ENCODE measurements around the gene LMNA. TPM values are rescaled to one million over a fixed set of nuclear protein-coding genes. Genes with fewer than 3 reads are reported as not detected.

LMNA gene
- polyA plus RNA-seq, 1 of the 3 experiments (the other 2 are of a cell fraction) = 983 TPM

DNA sequence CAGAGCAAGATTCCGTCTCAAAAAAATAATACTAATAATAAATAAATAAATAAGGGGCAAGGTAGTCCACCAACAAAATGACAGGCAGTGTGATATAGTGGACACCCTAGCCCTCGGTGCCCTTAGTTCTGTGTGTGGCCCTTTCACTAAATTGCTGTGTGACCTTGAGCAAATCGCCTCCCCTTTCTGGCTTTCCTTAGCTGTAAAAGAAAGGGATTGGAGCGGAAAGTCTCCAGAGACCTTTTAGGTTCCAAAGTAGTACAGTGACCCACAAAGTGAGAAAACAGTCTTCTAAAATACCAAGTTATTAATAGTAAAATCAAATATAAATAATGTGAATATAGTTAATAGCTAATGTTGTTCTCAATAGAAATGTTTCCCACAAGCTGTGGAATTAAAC lies 7.6 kb downstream of the LMNA start:
- TF ChIP-seq MXI1 (IDR thresholded peaks at IDR 0.05; ENCODE audit: low read depth, low read length) = no peak
- H3K79me2 ChIP-seq (ENCODE audit: insufficient read depth) = peaks cover 95% of the 10 kb centered on the region
- peaks cover 83% of the 10 kb centered on the region for H4K20me1 ChIP-seq (ENCODE audit: insufficient read depth)
- ChIA-PET CTCF (interaction anchor here (1.3 to 40.5 kb wide), 3 partner anchors 8 to 103 kb away, joined by 3 to 1559 read pairs (median 135); partner anchors contain the start of gene MEX3A), POLR2A (no interaction called here)
- peaks cover 76 to 78% of the 10 kb centered on the region in 2 experiments for H3K4me1 ChIP-seq (ENCODE audit: control insufficient read depth in 1 of 2, insufficient read depth in 2 of 2, low read depth in 1 of 2, low read length in 1 of 2)
- no peaks in the 10 kb centered on the region for H3K27me3 ChIP-seq (ENCODE audit: insufficient read depth)
- no peaks in the 10 kb centered on the region for H3K9me3 ChIP-seq
- H3K4me2 ChIP-seq = peak overlapping the region; percentile 95
- 72% methylated on average over 4 of the region's 4 CpGs for WGBS (ENCODE audit: low lambda C conversion rate)
- peaks cover 0 to 36% of the 10 kb centered on the region in 2 experiments for H3K36me3 ChIP-seq (replicated peaks in 1 of 2; ENCODE audit: control insufficient read depth in 1 of 2, insufficient read depth in 2 of 2, low read length in 1 of 2)
- H3K4me3 ChIP-seq (ENCODE audit: low read depth in 2 of 2, low read length in 1 of 2) = peak overlapping the region; percentile 3 to 59; a peak in 3 of 4 replicates
- no peak for DNase-seq
- no peak overlapping the region for H2AFZ ChIP-seq (ENCODE audit: low read depth)
- H3F3A ChIP-seq (replicated peaks; ENCODE audit: insufficient read depth) = peaks cover 89% of the 10 kb centered on the region
- H3K9ac ChIP-seq = peak overlapping the region; percentile 97
- no peaks in the 10 kb centered on the region for H3K9me2 ChIP-seq
- peak overlapping the region; percentile 98 to 100 for H3K27ac ChIP-seq (ENCODE audit: low read depth in 2 of 2, low read length in 1 of 2)

- peaks cover 0 to 33% of the 10 kb centered on the region in 2 experiments for H3K36me3 ChIP-seq (replicated peaks in 1 of 2; ENCODE audit: control insufficient read depth in 1 of 2, insufficient read depth in 2 of 2, low read length in 1 of 2)
- H3K27ac ChIP-seq (ENCODE audit: low read depth in 2 of 2, low read length in 1 of 2) = peak overlapping the region; percentile 98 to 100
- no peaks in the 10 kb centered on the region for H3K9me2 ChIP-seq
- peaks cover 95% of the 10 kb centered on the region for H3K79me2 ChIP-seq (ENCODE audit: insufficient read depth)
- H3K9me3 ChIP-seq = no peaks in the 10 kb centered on the region
- peaks cover 77 to 83% of the 10 kb centered on the region in 2 experiments for H3K4me1 ChIP-seq (ENCODE audit: control insufficient read depth in 1 of 2, insufficient read depth in 2 of 2, low read depth in 1 of 2, low read length in 1 of 2)
- H3K9ac ChIP-seq = peak overlapping the region; percentile 97
- CTCF ChIA-PET = interaction anchor here (0.6 to 40.5 kb wide), 7 partner anchors 7 to 153 kb away, joined by 3 to 1559 read pairs (median 3); partner anchors contain the start of gene MEX3A
- peaks cover 89% of the 10 kb centered on the region for H3F3A ChIP-seq (replicated peaks; ENCODE audit: insufficient read depth)
- peak overlapping the region; percentile 12 to 59; a peak in 3 of 4 replicates for H3K4me3 ChIP-seq (ENCODE audit: low read depth in 2 of 2, low read length in 1 of 2)
- no peak overlapping the region for H2AFZ ChIP-seq (ENCODE audit: low read depth)
- WGBS (ENCODE audit: low lambda C conversion rate) = 9% methylated on average over 14 of the region's 14 CpGs
- peaks cover 81% of the 10 kb centered on the region for H4K20me1 ChIP-seq (ENCODE audit: insufficient read depth)
- POLR2A ChIA-PET = interaction anchor here (0.6 to 1.6 kb wide), 5 partner anchors 8 to 545 kb away, joined by 3 to 7 read pairs (median 4); partner anchors contain the start of gene LMNA
- H3K4me2 ChIP-seq = peak overlapping the region; percentile 95
- H3K27me3 ChIP-seq (ENCODE audit: insufficient read depth) = no peaks in the 10 kb centered on the region
- no peak for DNase-seq
- TF ChIP-seq RXRA (IDR thresholded peaks at IDR 0.05; ENCODE audit: borderline replicate concordance, low read depth) = peak; percentile 66; the same call in 1 of the 2 replicates
- peak; percentile 77 for TF ChIP-seq TCF12 (IDR thresholded peaks at IDR 0.05)
- peak; percentile 97 for TF ChIP-seq NFIC (IDR thresholded peaks at IDR 0.05; ENCODE audit: borderline replicate concordance)
- no peak for TF ChIP-seq GATA2 (CRISPR knock-in tag; IDR thresholded peaks at IDR 0.05)
- TF ChIP-seq, protein P1, sequence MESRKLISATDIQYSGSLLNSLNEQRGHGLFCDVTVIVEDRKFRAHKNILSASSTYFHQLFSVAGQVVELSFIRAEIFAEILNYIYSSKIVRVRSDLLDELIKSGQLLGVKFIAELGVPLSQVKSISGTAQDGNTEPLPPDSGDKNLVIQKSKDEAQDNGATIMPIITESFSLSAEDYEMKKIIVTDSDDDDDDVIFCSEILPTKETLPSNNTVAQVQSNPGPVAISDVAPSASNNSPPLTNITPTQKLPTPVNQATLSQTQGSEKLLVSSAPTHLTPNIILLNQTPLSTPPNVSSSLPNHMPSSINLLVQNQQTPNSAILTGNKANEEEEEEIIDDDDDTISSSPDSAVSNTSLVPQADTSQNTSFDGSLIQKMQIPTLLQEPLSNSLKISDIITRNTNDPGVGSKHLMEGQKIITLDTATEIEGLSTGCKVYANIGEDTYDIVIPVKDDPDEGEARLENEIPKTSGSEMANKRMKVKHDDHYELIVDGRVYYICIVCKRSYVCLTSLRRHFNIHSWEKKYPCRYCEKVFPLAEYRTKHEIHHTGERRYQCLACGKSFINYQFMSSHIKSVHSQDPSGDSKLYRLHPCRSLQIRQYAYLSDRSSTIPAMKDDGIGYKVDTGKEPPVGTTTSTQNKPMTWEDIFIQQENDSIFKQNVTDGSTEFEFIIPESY (IDR thresholded peaks at IDR 0.05; ENCODE audit: borderline replicate concordance, low read depth) = no peak
- no peak for TF ChIP-seq ELF1 (IDR thresholded peaks at IDR 0.05)
- no peak for TF ChIP-seq MXI1 (IDR thresholded peaks at IDR 0.05; ENCODE audit: low read depth, low read length)
- TF ChIP-seq NRF1 (IDR thresholded peaks at IDR 0.05; ENCODE audit: low read depth, low read length) = no peak
- no peak for TF ChIP-seq FOXJ3 (CRISPR knock-in tag; IDR thresholded peaks at IDR 0.05)
- TF ChIP-seq, protein P2, sequence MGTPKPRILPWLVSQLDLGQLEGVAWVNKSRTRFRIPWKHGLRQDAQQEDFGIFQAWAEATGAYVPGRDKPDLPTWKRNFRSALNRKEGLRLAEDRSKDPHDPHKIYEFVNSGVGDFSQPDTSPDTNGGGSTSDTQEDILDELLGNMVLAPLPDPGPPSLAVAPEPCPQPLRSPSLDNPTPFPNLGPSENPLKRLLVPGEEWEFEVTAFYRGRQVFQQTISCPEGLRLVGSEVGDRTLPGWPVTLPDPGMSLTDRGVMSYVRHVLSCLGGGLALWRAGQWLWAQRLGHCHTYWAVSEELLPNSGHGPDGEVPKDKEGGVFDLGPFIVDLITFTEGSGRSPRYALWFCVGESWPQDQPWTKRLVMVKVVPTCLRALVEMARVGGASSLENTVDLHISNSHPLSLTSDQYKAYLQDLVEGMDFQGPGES (IDR thresholded peaks at IDR 0.05; ENCODE audit: low read depth, low read length) = no peak
- no peak for TF ChIP-seq RFX5 (IDR thresholded peaks at IDR 0.05; ENCODE audit: low read length)
- no peak for TF ChIP-seq GABPA (IDR thresholded peaks at IDR 0.05; ENCODE audit: low read depth)
- TF ChIP-seq, protein P3, sequence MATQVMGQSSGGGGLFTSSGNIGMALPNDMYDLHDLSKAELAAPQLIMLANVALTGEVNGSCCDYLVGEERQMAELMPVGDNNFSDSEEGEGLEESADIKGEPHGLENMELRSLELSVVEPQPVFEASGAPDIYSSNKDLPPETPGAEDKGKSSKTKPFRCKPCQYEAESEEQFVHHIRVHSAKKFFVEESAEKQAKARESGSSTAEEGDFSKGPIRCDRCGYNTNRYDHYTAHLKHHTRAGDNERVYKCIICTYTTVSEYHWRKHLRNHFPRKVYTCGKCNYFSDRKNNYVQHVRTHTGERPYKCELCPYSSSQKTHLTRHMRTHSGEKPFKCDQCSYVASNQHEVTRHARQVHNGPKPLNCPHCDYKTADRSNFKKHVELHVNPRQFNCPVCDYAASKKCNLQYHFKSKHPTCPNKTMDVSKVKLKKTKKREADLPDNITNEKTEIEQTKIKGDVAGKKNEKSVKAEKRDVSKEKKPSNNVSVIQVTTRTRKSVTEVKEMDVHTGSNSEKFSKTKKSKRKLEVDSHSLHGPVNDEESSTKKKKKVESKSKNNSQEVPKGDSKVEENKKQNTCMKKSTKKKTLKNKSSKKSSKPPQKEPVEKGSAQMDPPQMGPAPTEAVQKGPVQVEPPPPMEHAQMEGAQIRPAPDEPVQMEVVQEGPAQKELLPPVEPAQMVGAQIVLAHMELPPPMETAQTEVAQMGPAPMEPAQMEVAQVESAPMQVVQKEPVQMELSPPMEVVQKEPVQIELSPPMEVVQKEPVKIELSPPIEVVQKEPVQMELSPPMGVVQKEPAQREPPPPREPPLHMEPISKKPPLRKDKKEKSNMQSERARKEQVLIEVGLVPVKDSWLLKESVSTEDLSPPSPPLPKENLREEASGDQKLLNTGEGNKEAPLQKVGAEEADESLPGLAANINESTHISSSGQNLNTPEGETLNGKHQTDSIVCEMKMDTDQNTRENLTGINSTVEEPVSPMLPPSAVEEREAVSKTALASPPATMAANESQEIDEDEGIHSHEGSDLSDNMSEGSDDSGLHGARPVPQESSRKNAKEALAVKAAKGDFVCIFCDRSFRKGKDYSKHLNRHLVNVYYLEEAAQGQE (IDR thresholded peaks at IDR 0.05; ENCODE audit: low read depth, low read length) = no peak; the same call in 1 of the 2 replicates
- 0 out of 2 replicates have a peak, but pooled peaks have one; percentile 53 for TF ChIP-seq MEF2A (IDR thresholded peaks at IDR 0.05; ENCODE audit: borderline replicate concordance, low read depth)
- peak; percentile 87 for TF ChIP-seq FOSL2 (IDR thresholded peaks at IDR 0.05; ENCODE audit: borderline replicate concordance, low read depth)
- TF ChIP-seq SMC3 (IDR thresholded peaks at IDR 0.05; ENCODE audit: low read depth, low read length) = no peak
- TF ChIP-seq RAD21 (IDR thresholded peaks at IDR 0.05; ENCODE audit: low read length) = no peak
- TF ChIP-seq CHD2 (IDR thresholded peaks at IDR 0.05; ENCODE audit: low read length, partially characterized antibody) = no peak
- peak in 1 of 2 experiments; percentile 59; a peak in 2 of 4 replicates for TF ChIP-seq EP300 (IDR thresholded peaks at IDR 0.05; ENCODE audit: borderline replicate concordance in 1 of 2, low read depth in 1 of 2, low read length in 1 of 2)
- peak; percentile 84 for TF ChIP-seq JUND (IDR thresholded peaks at IDR 0.05)
Measured at GRCh38 chr1:156122519-156123355, 8.2 kb downstream of the LMNA start.

Data from SK-N-SH (cell line).